Liver (tissue), 9 donors: Measurements from ENCODE around the gene RAB17. TPM values are rescaled to one million over a fixed set of nuclear protein-coding genes. Genes with fewer than 3 reads are reported as not detected.

Experiments used
- DNase-seq: peaks from one replicate; pipeline ENCODE4 v3.0.0-alpha.2; 2017; ENCODE audit warnings: low spot score
- H3K27ac ChIP-seq, 2 donors: one replicate each; pipeline ENCODE4 v1.7.0; 2013; ENCODE audit warnings: inconsistent platforms in 2 of 2, low read length in 2 of 2, control low read depth in 1 of 2, low read depth in 1 of 2, mild to moderate bottlenecking in 1 of 2
- H3K27me3 ChIP-seq, 4 donors: one replicate each; pipeline versions ENCODE4 v1.6.1 to v1.7.0; 2013; ENCODE audit warnings: low read length in 3 of 4, inconsistent platforms in 1 of 4, mild to moderate bottlenecking in 1 of 4, moderate library complexity in 1 of 4; ENCODE audit not compliant: control insufficient read depth in 4 of 4, insufficient read depth in 4 of 4
- H3K36me3 ChIP-seq, 4 donors: one replicate each; pipeline versions ENCODE4 v1.6.1 to v1.7.0; 2013; ENCODE audit warnings: low read length in 3 of 4, mild to moderate bottlenecking in 3 of 4, low read depth in 1 of 4, moderate library complexity in 1 of 4; ENCODE audit not compliant: control insufficient read depth in 4 of 4, insufficient read depth in 3 of 4
- H3K4me1 ChIP-seq, 4 donors: one replicate each; pipeline versions ENCODE4 v1.6.1 to v1.7.0; 2013; ENCODE audit warnings: low read length in 3 of 4, mild to moderate bottlenecking in 3 of 4, moderate library complexity in 1 of 4; ENCODE audit not compliant: control insufficient read depth in 4 of 4, insufficient read depth in 4 of 4
- H3K4me3 ChIP-seq, 3 donors: one replicate each; pipeline versions ENCODE4 v1.6.1 to v1.7.0; 2013; ENCODE audit warnings: low read length in 3 of 3, control low read depth in 1 of 3, low read depth in 1 of 3, mild to moderate bottlenecking in 1 of 3
- H3K9ac ChIP-seq, 2 donors: one replicate each; pipeline ENCODE4 v1.7.0; 2013; ENCODE audit warnings: low read length in 2 of 2, mild to moderate bottlenecking in 2 of 2, moderate library complexity in 2 of 2, control low read depth in 1 of 2, low read depth in 1 of 2
- H3K9me3 ChIP-seq, 4 donors: one replicate each; pipeline versions ENCODE4 v1.6.1 to v1.7.0; 2013; ENCODE audit warnings: low read length in 3 of 4; ENCODE audit not compliant: control insufficient read depth in 4 of 4
- ATF3 ChIP-seq: IDR thresholded peaks from 2 replicates; pipeline ENCODE4 v1.6.1; 2016; ENCODE audit warnings: antibody characterized with exemption
- CTCF ChIP-seq: fragments of 150-350 bp; IDR thresholded peaks from 2 replicates; pipeline ENCODE4 v1.5.1; 2017; ENCODE audit warnings: improper control_type of control experiment, low read depth, low read length; ENCODE audit not compliant: missing input control
- EGR1 ChIP-seq, 2 donors: IDR thresholded peaks; 2 replicates each; pipeline ENCODE4 v1.6.1; 2016 to 2018; ENCODE audit warnings: antibody characterized with exemption in 2 of 2, low read depth in 2 of 2
- FOXA1 ChIP-seq: IDR thresholded peaks from 2 replicates; pipeline ENCODE4 v1.6.1; 2016; ENCODE audit warnings: antibody characterized with exemption
- FOXA2 ChIP-seq: IDR thresholded peaks from 2 replicates; pipeline ENCODE4 v1.6.1; 2016; ENCODE audit warnings: antibody characterized with exemption
- GABPA ChIP-seq, 2 donors: IDR thresholded peaks in 1 of 2; conservative IDR thresholded peaks in 1 of 2; 2 replicates each; pipeline ENCODE4 v1.6.1; 2016; ENCODE audit warnings: antibody characterized with exemption in 2 of 2, mild to moderate bottlenecking in 1 of 2, moderate library complexity in 1 of 2
- HNF4A ChIP-seq, 2 donors: conservative IDR thresholded peaks; 2 replicates each; pipeline ENCODE4 v1.6.1; 2016; ENCODE audit warnings: antibody characterized with exemption in 2 of 2, mild to moderate bottlenecking in 2 of 2
- HNF4G ChIP-seq: IDR thresholded peaks from 2 replicates; pipeline ENCODE4 v1.6.1; 2016; ENCODE audit warnings: antibody characterized with exemption
- JUND ChIP-seq, 2 donors: IDR thresholded peaks; 2 replicates each; pipeline ENCODE4 v1.6.1; 2016; ENCODE audit warnings: antibody characterized with exemption in 2 of 2
- MAX ChIP-seq: IDR thresholded peaks from 2 replicates; pipeline ENCODE4 v1.6.1; 2016; ENCODE audit warnings: antibody characterized with exemption
- NR2F2 ChIP-seq: IDR thresholded peaks from 2 replicates; pipeline ENCODE4 v1.6.1; 2016; ENCODE audit warnings: antibody characterized with exemption
- RAD21 ChIP-seq, 2 donors: IDR thresholded peaks; 2 replicates each; pipeline ENCODE4 v1.6.1; 2016; ENCODE audit warnings: antibody characterized with exemption in 2 of 2, mild to moderate bottlenecking in 2 of 2
- RXRA ChIP-seq, 2 donors: IDR thresholded peaks; 2 replicates each; pipeline ENCODE4 v1.6.1; 2017 to 2018; ENCODE audit warnings: antibody characterized with exemption in 2 of 2, mild to moderate bottlenecking in 1 of 2
- SP1 ChIP-seq: IDR thresholded peaks from 2 replicates; pipeline ENCODE4 v1.6.1; 2018; ENCODE audit warnings: antibody characterized with exemption, mild to moderate bottlenecking
- TAF1 ChIP-seq: conservative IDR thresholded peaks from 2 replicates; pipeline ENCODE4 v1.6.1; 2016; ENCODE audit warnings: antibody characterized with exemption, mild to moderate bottlenecking
- YY1 ChIP-seq: IDR thresholded peaks from 2 replicates; pipeline ENCODE4 v1.6.1; 2016; ENCODE audit warnings: antibody characterized with exemption, mild to moderate bottlenecking
- ZBTB33 ChIP-seq: IDR thresholded peaks from 2 replicates; pipeline ENCODE4 v1.6.1; 2016; ENCODE audit warnings: antibody characterized with exemption
- WGBS: extraction: QIAGEN DNeasy Blood & Tissue Kit; methylation state at CpG from one replicate; pipeline ENCODE4 v1.1.7; 2013; 5-methylcytosine and 5-hydroxymethylcytosine counted together
- polyA plus RNA-seq, 2 donors: library from polyadenylated mRNA; stranded (reverse) in 1 of 2; unstranded in 1 of 2; fragments of 200-250 nt in 1 of 2; fragments of >200 nt in 1 of 2; fragmentation: Nextera tagmentation in 1 of 2; extraction: Ambion mirVana in 1 of 2; gene quantifications; one replicate each; pipeline versions ENCODE4 v1.2.1 to v1.2.3, GENCODE V29; 2013 to 2015
- total RNA-seq, 2 donors: library from RNA; depleted of rRNA; stranded (reverse); fragments of >200 nt; gene quantifications; one replicate each; pipeline ENCODE4 v1.2.3, GENCODE V29; 2014
- TF ChIP-seq, protein P1 (sequence below): IDR thresholded peaks from 2 replicates; pipeline ENCODE4 v1.6.1; 2016; ENCODE audit warnings: antibody characterized with exemption, mild to moderate bottlenecking
- donor health status: healthy.
- donor health status: healthy.
- donor health status: healthy.
- donor health status: healthy.
- donor health status: healthy.

Gene RAB17
- total and polyA plus RNA-seq, 4 donors = 17.8 to 96.5 (median 74.9) TPM

DNA sequence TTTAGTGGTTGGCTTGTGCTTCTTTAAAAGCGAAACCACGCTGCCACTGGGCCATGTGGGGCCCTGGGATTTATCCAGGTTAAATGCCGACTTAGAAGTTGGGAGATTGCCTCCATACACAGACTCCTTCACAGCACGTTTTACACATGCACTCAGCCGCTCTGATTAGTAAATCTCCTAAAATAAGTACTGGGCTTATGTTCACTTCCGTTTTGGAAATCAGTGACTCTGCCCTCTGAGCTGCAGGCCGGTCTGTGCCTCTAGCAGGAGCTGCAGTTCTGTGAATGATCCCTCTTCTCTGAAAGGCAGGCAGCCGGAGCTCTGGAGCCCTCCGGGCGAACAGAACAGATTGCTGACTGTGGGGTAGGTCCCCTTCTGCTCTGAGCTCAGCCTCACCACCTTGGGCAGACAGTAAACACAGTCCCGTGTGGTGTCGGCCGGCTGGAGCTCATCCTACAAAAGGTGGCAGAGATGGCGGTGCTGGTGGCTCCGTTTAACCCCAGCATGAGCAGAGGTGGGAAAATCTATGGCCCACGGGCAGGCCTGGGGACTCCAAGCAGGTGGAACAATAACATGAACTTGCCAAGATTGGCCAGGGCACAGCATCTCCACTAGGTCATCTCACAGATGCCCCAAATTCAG, 9.8 kb upstream of the RAB17 start:
- no peak for DNase-seq
- Histone ChIP-seq H3K9ac (peak overlapping the region; percentile 56 to 69), H3K27ac (peak overlapping the region; percentile 87 to 91), H3K27me3 (no peaks in the 10 kb centered on the region), H3K4me3 (peak overlapping the region in 1 of 3 donors; percentile 17), H3K9me3 (no peaks in the 10 kb centered on the region), H3K36me3 (no peaks in the 10 kb centered on the region), H3K4me1 (peaks cover 0 to 23% (median 6%) of the 10 kb centered on the region in 4 donors)
- TF ChIP-seq HNF4A (conservative IDR thresholded peaks at IDR 0.05) (peak in 1 of 2 donors; percentile 49), ZBTB33 (no peak), RAD21 (IDR thresholded peaks at IDR 0.05) (peak; percentile 52 to 70), MAX (peak; percentile 80), FOXA1 (no peak), JUND (IDR thresholded peaks at IDR 0.05) (no peak), NR2F2 (no peak), SP1 (peak; percentile 30), YY1 (peak; percentile 93), CTCF (peak; percentile 14), FOXA2 (no peak), ATF3 (no peak), EGR1 (IDR thresholded peaks at IDR 0.05; ENCODE audit: low read depth in 2 of 2) (no peak), GABPA (IDR thresholded peaks at IDR 0.05 in 1 of 2, conservative IDR thresholded peaks at IDR 0.05 in 1 of 2) (peak in 1 of 2 donors; percentile 57), RXRA (IDR thresholded peaks at IDR 0.05) (peak in 1 of 2 donors; percentile 48), TAF1 (no peak), HNF4G (no peak)
- TF ChIP-seq, protein P1, sequence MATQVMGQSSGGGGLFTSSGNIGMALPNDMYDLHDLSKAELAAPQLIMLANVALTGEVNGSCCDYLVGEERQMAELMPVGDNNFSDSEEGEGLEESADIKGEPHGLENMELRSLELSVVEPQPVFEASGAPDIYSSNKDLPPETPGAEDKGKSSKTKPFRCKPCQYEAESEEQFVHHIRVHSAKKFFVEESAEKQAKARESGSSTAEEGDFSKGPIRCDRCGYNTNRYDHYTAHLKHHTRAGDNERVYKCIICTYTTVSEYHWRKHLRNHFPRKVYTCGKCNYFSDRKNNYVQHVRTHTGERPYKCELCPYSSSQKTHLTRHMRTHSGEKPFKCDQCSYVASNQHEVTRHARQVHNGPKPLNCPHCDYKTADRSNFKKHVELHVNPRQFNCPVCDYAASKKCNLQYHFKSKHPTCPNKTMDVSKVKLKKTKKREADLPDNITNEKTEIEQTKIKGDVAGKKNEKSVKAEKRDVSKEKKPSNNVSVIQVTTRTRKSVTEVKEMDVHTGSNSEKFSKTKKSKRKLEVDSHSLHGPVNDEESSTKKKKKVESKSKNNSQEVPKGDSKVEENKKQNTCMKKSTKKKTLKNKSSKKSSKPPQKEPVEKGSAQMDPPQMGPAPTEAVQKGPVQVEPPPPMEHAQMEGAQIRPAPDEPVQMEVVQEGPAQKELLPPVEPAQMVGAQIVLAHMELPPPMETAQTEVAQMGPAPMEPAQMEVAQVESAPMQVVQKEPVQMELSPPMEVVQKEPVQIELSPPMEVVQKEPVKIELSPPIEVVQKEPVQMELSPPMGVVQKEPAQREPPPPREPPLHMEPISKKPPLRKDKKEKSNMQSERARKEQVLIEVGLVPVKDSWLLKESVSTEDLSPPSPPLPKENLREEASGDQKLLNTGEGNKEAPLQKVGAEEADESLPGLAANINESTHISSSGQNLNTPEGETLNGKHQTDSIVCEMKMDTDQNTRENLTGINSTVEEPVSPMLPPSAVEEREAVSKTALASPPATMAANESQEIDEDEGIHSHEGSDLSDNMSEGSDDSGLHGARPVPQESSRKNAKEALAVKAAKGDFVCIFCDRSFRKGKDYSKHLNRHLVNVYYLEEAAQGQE = peak; percentile 71
- WGBS = 44% methylated on average over 16 of the region's 16 CpGs
